GM10266 (cell line): ENCODE data around the gene RAD51B.

Experiments used
- DNase-seq: peaks from one replicate; pipeline ENCODE4 v3.0.0; 2012; ENCODE audit errors: extremely low spot score
- CTCF ChIP-seq: IDR thresholded peaks from 2 replicates; pipeline ENCODE4 v1.5.1; 2012; ENCODE audit warnings: mild to moderate bottlenecking, low read depth; ENCODE audit not compliant: control insufficient read depth, insufficient read depth; ENCODE audit errors: missing control alignments

The RAD51B gene

GRCh38 chr14:68718023-68718990 lies 898.7 kb downstream of the RAD51B start:
- DNase-seq: no peak
- TF ChIP-seq CTCF: no peak

- TF ChIP-seq CTCF: no peak
- no peak for DNase-seq
Measured at GRCh38 chr14:68719634-68720384, 900.2 kb downstream of the RAD51B start.

- no peak for TF ChIP-seq CTCF
- DNase-seq: no peak
Measured at GRCh38 chr14:68722186-68722585, 902.6 kb downstream of the RAD51B start.

GRCh38 chr14:68722968-68723566 lies 903.5 kb downstream of the RAD51B start:
- TF ChIP-seq CTCF: no peak
- no peak for DNase-seq

DNA sequence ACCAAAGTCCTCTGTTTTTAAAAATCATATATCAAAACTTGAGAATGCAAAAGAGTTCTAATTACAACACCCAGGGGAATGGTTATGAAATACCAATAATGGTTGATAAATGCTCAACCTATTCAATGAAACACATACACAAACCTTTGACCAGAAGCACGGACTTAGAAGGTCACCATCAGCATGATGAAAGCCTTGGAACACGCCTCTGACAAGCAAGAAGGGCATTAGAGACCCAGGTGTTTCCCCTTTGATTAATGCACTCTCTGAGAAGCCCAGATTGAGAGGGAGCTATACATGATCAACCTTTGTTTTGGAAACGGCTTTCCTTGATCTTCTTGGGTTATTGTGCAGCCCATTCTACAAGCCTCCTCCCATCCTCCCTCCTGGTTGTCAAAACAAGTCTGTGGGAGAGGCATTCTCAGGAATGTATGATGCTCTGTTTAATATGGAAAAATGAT lies 904.3 kb downstream of the RAD51B start:
- no peak for DNase-seq
- no peak for TF ChIP-seq CTCF

- DNase-seq: no peak
- TF ChIP-seq CTCF: no peak
Measured at GRCh38 chr14:68724914-68725313, 905.3 kb downstream of the RAD51B start.
